CD4-positive, alpha-beta T cell treated with Interferon gamma for 1 hour (primary cell): Measurements from ENCODE around the gene SLC26A11.
"Not testable (repeated sequence)": the region's sequence is repeated elsewhere in the genome, so short reads cannot be mapped to it uniquely, and the experiment has no call there.

Experiments used
- DNase-seq: peaks from one replicate; pipeline ENCODE4 v3.0.0-alpha.2; 2020

The SLC26A11 gene

DNA sequence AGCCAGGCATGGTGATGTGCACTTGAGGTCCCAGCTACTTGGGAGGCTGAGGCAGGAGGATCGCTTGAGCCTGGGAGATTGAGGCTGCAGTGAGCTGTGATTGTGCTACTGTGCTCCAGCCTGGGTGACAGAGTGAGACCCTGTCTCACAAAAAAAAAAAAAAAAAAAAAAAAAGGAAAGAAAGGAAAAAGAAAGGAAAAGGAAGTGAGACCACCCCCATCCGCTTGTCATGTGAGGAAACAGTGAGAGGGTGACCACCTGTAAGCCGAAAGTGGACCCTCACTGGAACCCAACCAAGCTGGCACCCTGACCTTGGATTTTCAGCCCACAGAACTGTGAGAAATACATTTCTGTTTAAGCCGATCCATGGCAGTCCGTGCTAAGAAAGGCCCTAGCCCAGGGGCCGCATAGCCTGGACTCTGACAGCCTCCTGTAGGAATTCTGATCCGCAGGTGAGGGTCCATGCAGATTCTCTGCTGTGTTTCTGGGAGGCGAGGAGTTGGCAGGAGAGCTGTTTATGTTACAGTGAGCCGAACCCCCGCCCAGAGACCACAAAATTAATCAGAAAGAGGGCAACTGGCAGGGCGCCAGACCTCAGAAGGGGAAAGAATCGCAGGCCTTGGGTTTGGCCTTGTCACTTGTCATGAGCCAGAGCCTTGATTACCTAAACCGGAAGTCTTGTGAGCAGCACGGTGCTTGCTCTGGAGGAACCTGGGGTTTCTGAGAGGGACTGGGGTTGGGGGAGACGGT is 1.0 kb upstream of the SLC26A11 start:
- DNase-seq, result peak; percentile 89

DNA sequence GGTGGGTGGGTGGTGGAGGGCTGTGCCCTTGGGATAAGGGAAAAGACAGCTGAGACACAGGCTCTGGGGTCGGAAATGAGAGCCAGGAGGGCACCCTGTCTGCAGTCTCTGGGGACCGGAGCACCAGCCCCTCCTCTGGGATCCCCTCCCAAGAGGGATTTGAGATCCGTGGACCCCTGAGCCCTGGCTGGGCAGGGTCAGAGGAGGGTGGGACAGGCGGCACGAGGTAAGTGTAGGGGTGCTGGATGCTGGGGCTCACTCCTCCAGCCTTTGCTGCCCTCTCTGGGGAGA is 519 bp upstream of the SLC26A11 start:
- DNase-seq, result no peak

- DNase-seq, result no peak
Observed at GRCh38 chr17:80220736-80221215, 549 bp downstream of the SLC26A11 start.

DNA sequence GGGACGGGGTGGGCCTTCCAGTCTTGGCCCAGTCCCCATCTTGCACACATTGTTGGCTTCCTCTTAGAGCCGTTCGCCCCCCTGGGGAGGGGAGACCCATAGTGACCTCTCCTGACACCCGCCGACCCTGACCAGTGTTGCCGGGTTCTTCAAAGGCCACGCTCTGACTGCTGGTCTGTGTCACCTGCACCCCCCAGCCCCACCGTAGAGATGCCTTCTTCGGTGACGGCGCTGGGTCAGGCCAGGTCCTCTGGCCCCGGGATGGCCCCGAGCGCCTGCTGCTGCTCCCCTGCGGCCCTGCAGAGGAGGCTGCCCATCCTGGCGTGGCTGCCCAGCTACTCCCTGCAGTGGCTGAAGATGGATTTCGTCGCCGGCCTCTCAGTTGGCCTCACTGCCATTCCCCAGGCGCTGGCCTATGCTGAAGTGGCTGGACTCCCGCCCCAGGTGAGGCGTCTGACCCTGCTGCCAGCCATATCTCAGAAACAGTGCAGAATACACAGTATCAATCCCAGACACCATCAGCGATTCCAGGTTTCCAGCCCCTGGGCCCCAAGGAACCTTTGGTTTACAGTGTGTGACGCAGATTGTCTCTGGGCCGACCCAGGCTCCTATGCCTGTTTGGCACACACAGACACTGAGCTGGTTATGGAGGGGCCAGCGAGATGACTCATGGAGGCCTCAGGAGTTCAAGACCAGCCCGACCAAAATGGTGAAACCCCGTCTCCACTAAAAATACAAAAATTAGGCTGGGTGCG is 1.3 kb downstream of the SLC26A11 start:
- no peak for DNase-seq

GRCh38 chr17:80222376-80223141 is 2.3 kb downstream of the SLC26A11 start:
- DNase-seq, result no peak

- DNase-seq, result no peak
Observed at GRCh38 chr17:80223142-80223815, 3.1 kb downstream of the SLC26A11 start.

- DNase-seq, result no peak
Observed at GRCh38 chr17:80223838-80224497, 3.7 kb downstream of the SLC26A11 start.

DNA sequence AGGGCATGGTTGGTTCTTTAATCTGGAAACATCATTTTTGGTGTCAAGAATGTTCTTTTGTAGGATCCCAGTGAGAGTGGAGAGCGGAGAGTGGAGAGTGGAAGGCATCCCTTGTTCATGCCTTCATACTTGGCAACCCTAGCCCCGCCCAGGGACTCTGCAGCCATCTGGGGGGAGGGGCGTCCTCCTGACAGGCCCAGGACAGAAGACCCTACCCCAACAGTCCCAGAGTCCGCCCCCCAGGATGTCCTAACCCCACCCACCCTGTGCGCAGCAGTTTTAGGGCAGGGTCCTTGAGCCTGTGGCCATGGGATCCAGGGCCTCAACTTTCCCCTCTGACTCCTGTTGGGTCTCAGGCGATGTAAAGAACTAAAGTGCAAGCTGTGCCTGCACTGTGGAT is 4.5 kb downstream of the SLC26A11 start:
- no peak for DNase-seq

DNA sequence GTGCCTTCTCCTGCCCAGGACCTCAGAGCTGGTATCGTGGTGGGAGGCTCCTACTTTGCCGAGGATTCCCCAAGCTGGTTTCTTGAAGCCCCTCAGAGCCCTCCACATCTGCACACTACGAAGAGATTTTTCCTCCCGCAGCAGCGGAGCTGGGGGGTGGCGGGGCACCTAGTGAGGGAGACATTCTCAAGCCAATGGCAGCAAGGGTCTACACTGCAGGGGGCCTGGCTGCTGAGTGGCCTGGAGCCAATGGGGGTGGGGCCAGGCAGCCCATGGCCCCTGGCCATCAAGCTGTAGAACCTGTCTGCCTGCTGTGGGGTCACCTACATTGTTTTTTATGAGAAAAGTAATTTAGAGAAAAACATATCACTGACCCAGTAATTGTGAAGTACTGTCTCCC is 5.0 kb downstream of the SLC26A11 start:
- DNase-seq, result no peak

- no peak for DNase-seq
Observed at GRCh38 chr17:80227156-80227555, 6.9 kb downstream of the SLC26A11 start.

DNA sequence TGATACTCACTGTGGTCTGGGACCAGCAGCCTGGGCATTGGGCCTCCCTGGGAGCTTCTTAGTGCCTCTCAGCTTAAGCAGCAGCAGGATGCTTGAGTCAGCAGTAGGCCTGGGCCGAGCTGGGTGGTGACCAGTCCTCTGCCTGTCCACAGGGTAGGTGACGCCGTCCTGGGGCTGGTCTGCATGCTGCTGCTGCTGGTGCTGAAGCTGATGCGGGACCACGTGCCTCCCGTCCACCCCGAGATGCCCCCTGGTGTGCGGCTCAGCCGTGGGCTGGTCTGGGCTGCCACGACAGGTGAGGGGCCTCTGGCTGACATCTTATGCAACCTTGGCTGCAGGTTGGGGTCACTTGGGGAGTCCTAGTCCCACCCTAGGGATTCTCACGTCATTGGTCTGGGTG is 7.4 kb downstream of the SLC26A11 start:
- DNase-seq, result no peak

DNA sequence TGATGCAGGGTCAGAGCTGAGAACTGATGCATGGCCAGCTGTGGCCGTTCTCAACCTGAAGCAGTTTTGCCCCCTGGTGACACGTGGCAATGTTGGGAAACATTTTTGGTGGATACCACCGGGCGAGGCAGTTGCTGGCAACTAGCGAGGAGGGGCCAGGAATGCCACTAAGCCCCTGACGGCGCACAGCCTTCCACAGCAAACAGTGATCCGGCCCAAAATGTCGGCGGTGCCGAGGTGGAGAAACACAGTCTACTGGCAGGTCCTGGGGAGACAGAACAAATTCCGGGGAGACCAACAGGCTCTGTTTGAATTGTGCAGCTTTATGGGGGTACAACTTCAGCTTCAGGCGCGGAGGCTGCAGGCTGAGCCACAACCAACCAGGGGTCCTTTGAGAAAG is 8.2 kb downstream of the SLC26A11 start:
- DNase-seq, result no peak

DNA sequence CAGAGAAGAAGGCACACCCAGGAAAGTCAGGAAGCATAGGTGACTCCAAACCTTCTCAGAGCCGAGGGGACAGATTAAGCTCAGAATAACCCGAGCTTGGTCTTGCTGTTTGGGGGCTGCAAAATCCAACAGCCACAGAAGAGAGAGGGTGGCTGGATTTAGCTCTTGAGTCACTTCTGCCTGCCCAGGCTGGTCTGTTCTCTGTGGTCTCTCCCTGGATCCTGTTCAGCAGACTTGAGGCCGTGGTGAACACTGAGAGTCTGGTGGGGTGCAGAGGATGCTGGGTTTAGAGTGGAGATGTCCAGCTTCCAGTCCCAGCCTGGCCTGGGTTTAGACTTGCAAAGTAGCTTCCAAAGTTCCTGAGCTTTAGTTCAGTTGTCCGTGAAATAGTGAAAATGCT is 8.8 kb downstream of the SLC26A11 start:
- DNase-seq, result no peak

- no peak for DNase-seq
Observed at GRCh38 chr17:80232438-80232837, 12.2 kb downstream of the SLC26A11 start.

DNA sequence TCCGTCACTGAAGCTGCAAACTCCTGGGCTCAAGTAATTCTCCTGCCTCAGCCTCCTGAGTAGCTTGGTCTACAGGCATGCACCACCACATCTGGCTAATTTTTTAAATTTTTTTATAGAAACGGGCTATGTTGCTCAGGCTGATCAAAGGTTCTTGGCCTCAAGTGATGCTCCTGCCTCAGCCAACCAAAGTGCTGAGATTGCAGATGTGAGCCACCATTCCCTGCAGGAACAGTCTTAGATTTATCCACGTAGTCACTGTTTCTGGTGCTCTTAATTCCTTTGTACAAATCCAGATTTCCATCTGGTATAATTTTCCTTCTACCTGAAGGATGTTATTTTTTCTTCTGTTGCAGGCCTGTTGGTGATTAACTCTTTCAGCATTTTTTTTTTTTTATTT is 13.0 kb downstream of the SLC26A11 start:
- no peak for DNase-seq

GRCh38 chr17:80236911-80237310 is 16.7 kb downstream of the SLC26A11 start:
- DNase-seq, result no peak

DNA sequence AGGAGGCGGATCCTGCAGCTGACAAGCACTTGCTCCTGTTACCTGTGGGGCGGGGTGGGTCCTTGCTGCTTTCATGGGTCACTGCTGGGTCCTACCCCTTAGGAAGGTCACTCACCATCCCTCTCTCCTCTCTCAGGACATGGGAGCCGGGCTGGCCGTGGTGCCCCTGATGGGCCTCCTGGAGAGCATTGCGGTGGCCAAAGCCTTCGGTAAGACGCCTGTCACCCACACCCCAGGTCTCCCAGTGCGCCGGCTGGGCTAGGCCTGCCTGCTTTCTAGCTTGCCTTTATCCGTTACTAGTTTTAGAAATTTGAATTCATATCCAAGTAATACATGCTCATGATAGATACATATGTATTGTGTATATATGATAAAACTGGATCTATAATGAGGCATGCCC is 17.2 kb downstream of the SLC26A11 start:
- no peak for DNase-seq

DNA sequence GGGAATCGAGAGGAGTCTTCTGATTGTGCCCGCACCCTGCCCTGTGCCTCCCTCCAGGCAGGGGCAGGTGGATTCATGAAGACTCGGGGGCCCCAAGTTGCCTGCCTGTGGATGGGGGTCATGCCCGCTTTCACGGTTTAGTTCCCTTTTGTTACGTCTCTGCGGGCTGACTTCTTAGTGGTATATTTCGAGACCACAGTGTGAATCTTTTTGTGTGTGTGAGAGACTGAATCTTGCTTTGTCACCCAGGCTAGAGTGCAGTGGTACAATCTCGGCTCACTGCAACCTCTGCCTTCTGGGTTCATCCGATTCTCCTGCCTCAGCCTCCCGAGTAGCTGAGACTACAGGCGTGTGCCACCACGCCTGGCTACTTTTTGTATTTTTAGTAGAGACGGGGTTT is 22.3 kb downstream of the SLC26A11 start:
- no peak for DNase-seq

GRCh38 chr17:80243526-80244433 is 23.6 kb downstream of the SLC26A11 start:
- no peak for DNase-seq

- DNase-seq, result not testable (repeated sequence)
Observed at GRCh38 chr17:80244448-80244847, 24.2 kb downstream of the SLC26A11 start.

DNA sequence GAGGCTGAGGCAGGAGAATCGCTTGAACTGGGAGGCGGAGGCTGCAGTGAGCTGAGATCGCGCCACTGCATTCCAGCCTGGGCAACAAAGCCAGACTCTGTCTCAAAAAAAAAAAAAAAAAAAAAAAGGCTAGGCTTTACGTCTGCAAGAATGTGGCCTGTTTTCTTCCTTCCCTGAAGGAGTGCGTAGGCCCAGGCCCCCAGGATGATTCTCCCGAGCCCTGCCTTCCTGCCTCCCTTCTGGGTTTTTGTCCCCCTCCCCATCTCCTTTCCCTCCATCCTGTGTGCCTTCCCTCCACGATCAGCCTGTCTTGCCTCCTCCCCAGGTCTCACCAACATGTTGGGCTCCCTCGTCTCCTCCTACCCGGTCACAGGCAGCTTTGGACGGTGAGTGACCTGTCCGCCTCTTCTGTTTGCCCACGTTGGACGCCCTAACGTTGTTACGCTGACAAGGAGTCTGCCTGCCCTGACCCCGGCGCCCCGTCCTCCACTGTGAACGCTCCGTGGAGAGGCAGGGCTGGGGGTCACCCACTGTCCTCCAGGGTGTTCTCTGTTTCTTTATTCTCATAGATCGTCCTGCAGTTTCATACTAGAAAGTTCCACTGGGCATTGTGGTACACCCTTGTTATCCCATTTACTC is 24.8 kb downstream of the SLC26A11 start:
- no peak for DNase-seq
